Osteocyte (in vitro differentiated cells): ENCODE data around the gene ALKBH4. TPM values are rescaled to one million over a fixed set of nuclear protein-coding genes. Genes with fewer than 3 reads are reported as not detected.
"Not testable (repeated sequence)": the region's sequence is repeated elsewhere in the genome, so short reads cannot be mapped to it uniquely, and the experiment has no call there.

Source experiments
- DNase-seq: peaks from one replicate; pipeline ENCODE4 v3.0.0; 2021; ENCODE audit warnings: mixed read lengths; ENCODE audit not compliant: unreplicated experiment; ENCODE audit errors: extremely low spot score
- H3K27ac Mint-ChIP-seq: one replicate; pipeline ENCODE4 v1.8.0; 2021; ENCODE audit warnings: mild to moderate bottlenecking, mixed read lengths; ENCODE audit not compliant: unreplicated experiment
- H3K27me3 Mint-ChIP-seq: one replicate; pipeline ENCODE4 v1.8.0; 2021; ENCODE audit warnings: mixed read lengths; ENCODE audit not compliant: unreplicated experiment
- H3K36me3 Mint-ChIP-seq: one replicate; pipeline ENCODE4 v1.8.0; 2021; ENCODE audit warnings: mixed read lengths; ENCODE audit not compliant: unreplicated experiment
- H3K4me1 Mint-ChIP-seq: one replicate; pipeline ENCODE4 v1.8.0; 2021; ENCODE audit warnings: mixed read lengths; ENCODE audit not compliant: unreplicated experiment
- H3K4me3 Mint-ChIP-seq: one replicate; pipeline ENCODE4 v1.8.0; 2021; ENCODE audit warnings: mild to moderate bottlenecking, moderate library complexity, mixed read lengths; ENCODE audit not compliant: unreplicated experiment
- H3K9me3 Mint-ChIP-seq: one replicate; pipeline ENCODE4 v1.8.0; 2021; ENCODE audit warnings: mixed read lengths; ENCODE audit not compliant: unreplicated experiment
- total RNA-seq: library from RNA; stranded (reverse); gene quantifications from 2 replicates; pipeline ENCODE4 v1.2.1, GENCODE V29; 2021
- TF ChIP-seq, protein P1 (sequence below): fragments of 200-600 bp; sonication (generic); IDR thresholded peaks from 2 replicates; pipeline ENCODE4 v1.5.0; 2021; ENCODE audit warnings: antibody characterized with exemption, mild to moderate bottlenecking, moderate library complexity

Gene ALKBH4
- total RNA-seq, 1 donor from 2014 or later = 13.9 TPM

DNA sequence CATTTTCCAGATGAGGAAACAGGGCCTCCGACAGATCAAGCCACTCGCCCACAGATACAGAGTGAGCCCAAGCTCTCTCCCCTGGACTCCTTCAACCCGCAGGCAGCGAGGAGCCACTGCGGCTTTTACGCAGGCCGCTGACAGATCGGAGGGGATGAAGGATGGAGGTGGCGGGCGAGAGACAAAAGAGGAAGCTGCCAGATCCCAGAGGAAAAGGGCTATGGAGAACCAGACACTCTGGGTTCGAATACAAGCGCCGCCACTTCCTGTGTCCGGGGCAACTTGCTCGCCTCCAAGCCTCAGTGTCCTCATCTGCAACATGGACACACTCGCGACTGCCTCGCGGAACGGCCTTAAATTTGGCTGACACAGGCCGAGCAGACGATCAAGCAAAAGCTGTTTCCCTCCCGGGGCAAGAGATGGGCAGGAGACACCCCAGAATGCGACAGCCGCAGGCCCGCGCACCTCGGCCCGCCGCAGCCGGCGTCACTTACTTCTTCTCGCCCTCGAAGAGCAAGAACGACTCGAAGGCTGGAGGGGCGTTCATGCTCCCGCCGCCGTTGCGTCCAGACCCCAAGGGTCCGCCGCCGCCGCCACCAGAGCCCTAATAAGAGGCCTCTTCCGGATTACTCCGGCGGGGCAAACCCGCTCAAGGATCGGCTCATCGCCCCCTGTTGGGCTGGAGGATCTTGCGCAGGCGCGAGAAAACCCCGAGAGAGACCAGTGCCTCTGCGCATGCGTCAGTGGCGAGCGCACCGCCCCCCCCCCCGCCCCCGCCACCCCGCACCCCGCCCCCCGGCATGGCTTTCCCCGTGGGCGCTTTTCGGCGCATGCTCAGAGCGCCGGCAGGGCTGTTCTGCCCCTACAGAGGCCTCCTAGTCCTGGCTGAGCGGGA is 13.9 kb upstream of the ALKBH4 start, which contains the start of gene POLR2J:
Gene POLR2J, minus strand, starts transcription at position 609 of the 895 bp plus-strand sequence. Its CDS starts 62 bp downstream, at position 547.
- peak within 1 kb of the TSS; percentile 82 for H3K27ac Mint-ChIP-seq
- H3K27me3 Mint-ChIP-seq = not testable (repeated sequence)

DNA sequence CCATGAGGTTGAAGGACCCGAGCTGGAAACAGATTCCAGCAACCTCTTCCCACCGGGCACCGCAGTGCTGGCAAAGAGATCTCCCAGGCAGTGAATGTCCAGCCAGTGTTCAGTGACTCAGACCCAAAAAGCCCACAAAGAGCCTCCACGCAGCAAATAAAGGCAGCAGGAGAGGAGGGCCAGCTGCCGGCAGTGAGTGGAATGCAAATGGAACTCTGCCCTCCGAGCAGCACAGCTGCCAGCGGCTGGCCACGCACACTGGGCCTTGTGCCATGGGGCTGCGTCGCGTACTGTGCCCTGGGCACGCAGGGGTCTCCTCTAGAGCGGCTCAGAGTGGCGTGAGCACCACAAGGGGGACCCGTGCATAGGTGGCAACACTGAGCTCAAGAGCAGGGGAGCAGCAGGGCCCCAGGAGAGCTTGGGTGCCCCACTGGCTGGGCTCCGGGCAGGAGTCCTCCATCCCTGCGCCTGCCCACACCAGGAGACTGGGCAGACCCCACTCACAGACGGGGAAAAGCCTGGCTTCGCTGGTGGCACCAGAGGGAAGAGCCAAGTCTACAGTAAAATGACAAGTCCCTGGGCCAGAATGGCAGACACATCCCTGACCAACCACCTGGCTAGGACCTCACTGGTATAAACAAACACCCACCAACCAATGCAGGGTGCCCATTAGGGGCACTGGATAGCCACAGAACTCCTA is 10.2 kb upstream of the ALKBH4 start:
- H3K9me3 Mint-ChIP-seq, DNase-seq, H3K36me3 Mint-ChIP-seq, H3K4me3 Mint-ChIP-seq, H3K27ac Mint-ChIP-seq, H3K4me1 Mint-ChIP-seq, H3K27me3 Mint-ChIP-seq: not testable (repeated sequence)

More for the DNA sequence above, 13.9 kb upstream of the ALKBH4 start, which contains the start of gene POLR2J:
- H3K4me1 Mint-ChIP-seq, H3K36me3 Mint-ChIP-seq, H3K9me3 Mint-ChIP-seq: not testable (repeated sequence)
- H3K4me3 Mint-ChIP-seq = peak within 1 kb of the TSS; percentile 88
- DNase-seq = peak; percentile 91
- TF ChIP-seq, protein P1, sequence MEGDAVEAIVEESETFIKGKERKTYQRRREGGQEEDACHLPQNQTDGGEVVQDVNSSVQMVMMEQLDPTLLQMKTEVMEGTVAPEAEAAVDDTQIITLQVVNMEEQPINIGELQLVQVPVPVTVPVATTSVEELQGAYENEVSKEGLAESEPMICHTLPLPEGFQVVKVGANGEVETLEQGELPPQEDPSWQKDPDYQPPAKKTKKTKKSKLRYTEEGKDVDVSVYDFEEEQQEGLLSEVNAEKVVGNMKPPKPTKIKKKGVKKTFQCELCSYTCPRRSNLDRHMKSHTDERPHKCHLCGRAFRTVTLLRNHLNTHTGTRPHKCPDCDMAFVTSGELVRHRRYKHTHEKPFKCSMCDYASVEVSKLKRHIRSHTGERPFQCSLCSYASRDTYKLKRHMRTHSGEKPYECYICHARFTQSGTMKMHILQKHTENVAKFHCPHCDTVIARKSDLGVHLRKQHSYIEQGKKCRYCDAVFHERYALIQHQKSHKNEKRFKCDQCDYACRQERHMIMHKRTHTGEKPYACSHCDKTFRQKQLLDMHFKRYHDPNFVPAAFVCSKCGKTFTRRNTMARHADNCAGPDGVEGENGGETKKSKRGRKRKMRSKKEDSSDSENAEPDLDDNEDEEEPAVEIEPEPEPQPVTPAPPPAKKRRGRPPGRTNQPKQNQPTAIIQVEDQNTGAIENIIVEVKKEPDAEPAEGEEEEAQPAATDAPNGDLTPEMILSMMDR = peak; percentile 36

DNA sequence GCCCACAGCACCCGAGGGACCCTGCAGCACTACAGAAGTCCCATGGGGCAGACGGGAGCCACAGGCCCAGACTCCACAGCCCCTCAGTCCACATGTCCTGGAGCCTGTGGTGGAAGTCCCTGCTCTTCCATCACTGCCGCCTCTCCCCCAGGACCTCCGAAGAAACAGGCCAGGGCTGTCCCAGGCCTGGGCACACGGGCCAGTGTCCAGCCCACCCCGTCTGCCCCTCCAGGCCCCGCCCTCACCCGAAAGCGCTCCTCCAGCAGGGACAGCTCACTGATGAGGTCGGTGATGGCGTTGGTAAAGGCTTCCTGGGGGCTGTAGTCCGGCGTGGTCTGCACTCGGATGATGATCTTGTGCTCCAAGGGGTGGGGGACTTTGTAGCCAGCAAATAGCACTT is 9.5 kb upstream of the ALKBH4 start:
- H3K4me1 Mint-ChIP-seq, H3K27me3 Mint-ChIP-seq, H3K9me3 Mint-ChIP-seq, H3K4me3 Mint-ChIP-seq, H3K36me3 Mint-ChIP-seq, H3K27ac Mint-ChIP-seq: not testable (repeated sequence)
- peak; percentile 66 for DNase-seq

DNA sequence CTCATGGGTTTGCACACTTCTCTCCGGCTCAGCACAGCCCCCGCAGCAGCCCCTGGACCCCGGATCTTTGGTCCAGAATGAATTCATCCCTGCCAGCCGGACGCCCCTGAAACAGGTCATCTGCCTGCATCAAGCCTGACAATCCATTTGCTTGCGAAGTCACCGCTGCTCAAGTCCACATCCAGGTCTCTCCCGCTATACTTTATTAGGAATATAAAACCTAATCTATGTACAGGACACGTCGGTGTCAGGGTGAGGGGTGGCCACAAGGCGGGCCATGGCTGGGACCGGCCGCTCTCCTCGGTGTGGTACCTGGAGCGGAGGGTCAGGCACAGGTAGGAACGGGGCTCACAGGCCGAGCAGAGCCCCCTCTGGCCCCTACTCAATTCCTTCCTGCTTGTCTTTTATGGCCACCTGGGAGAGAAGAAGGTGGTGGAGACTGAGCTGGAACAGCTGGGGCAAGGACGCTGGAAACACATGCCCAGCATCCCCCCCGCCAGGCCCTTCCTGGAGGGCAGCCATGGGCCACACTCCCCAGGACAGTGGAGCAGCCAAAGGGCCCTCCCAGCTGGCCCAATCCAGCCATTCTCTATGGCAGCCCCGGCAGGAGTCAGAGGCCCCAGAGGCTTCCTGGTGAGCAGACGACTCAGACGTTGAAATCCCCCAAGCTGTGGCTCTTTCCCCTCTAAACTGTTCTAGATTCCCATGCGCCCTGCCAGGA is 8.8 kb upstream of the ALKBH4 start:
- Mint-ChIP-seq H3K27ac (no peak overlapping the region), H3K27me3 (no peaks in the 10 kb centered on the region), H3K4me3 (no peak overlapping the region), H3K4me1 (no peaks in the 10 kb centered on the region), H3K9me3 (no peaks in the 10 kb centered on the region), H3K36me3 (peaks cover 4% of the 10 kb centered on the region)
- TF ChIP-seq, protein P1 = no peak
- peak; percentile 74 for DNase-seq

DNA sequence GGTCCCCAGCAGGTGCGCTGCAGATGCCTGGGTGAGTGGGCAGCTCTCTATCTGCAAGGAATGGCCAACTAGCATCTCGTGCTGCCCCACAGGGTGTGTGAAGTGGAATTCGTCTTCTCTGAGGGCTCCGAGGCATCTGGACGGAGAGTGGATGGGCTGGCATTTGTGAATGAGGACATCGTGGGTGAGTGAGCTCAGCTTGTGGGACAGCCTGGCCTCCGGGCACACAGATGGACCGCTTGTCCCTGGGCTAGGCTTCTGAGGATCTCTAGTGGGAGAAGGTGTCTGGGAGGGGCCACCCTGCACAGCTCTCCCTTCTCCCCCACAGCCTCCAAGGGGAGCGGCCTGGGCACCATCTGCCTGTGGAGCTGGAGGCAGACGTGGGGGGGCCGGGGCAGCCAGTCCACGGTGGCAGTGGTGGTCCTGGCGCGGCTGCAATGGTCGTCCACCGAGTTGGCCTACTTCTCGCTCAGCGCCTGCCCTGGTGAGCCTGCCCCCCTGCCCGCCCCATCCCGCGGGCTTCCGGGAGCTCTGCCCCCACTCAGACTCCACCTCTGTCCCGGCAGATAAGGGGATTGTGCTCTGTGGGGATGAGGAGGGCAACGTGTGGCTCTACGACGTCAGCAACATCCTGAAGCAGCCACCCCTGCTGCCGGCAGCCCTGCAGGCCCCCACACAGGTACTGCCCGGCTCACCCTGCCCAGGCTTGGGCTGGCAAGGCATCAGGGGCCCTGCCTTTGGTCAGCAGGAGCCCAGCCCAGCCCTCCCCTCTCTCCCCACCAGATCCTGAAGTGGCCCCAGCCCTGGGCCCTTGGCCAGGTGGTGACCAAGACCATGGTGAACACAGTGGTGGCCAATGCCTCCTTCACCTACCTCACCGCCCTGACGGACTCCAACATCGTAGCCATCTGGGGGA is 7.7 kb upstream of the ALKBH4 start:
- H3K9me3 Mint-ChIP-seq = no peaks in the 10 kb centered on the region
- TF ChIP-seq, protein P1 = no peak
- peaks cover 4% of the 10 kb centered on the region for H3K36me3 Mint-ChIP-seq
- H3K27me3 Mint-ChIP-seq = no peaks in the 10 kb centered on the region
- H3K4me3 Mint-ChIP-seq = no peak overlapping the region
- H3K4me1 Mint-ChIP-seq = no peaks in the 10 kb centered on the region
- H3K27ac Mint-ChIP-seq = no peak overlapping the region
- DNase-seq = peak; percentile 83
